HL-60 (cell line): ENCODE results near the gene EFCAB13.

ENCODE experiments used
- DNase-seq, 2 experiments: peaks; one replicate each; pipeline ENCODE4 v3.0.0-alpha.2; 2010 to 2020; ENCODE audit warnings: low read depth in 1 of 2, low spot score in 1 of 2
- H3K27ac ChIP-seq: fragments of 250-450 bp; sonication (Bioruptor Pico); replicated peaks from 2 replicates; pipeline ENCODE4 v1.5.1; 2020; ENCODE audit warnings: mild to moderate bottlenecking, moderate library complexity
- H3K27me3 ChIP-seq: fragments of 250-450 bp; sonication (Bioruptor Pico); 2 replicates; pipeline ENCODE4 v1.5.1; 2021; ENCODE audit warnings: mild to moderate bottlenecking, moderate library complexity; ENCODE audit not compliant: insufficient read depth, poor library complexity, severe bottlenecking
- H3K4me3 ChIP-seq: replicated peaks from 2 replicates; pipeline ENCODE4 v1.5.1; 2011; ENCODE audit warnings: mild to moderate bottlenecking, control low read depth, low read length; ENCODE audit not compliant: insufficient read depth
- GABPA ChIP-seq: IDR thresholded peaks from 2 replicates; pipeline ENCODE4 v1.6.1; 2012; ENCODE audit warnings: low read depth
- POLR2AphosphoS5 ChIP-seq: IDR thresholded peaks from 2 replicates; pipeline ENCODE4 v1.6.1; 2012; ENCODE audit warnings: low read depth
- REST ChIP-seq: IDR thresholded peaks from 2 replicates; pipeline ENCODE4 v1.6.1; 2012; ENCODE audit warnings: low read depth; ENCODE audit not compliant: insufficient replicate concordance
- SPI1 ChIP-seq: IDR thresholded peaks from 2 replicates; pipeline ENCODE4 v1.6.1; 2012; ENCODE audit warnings: low read depth, mild to moderate bottlenecking, borderline replicate concordance
- TF ChIP-seq, protein P1 (sequence below): IDR thresholded peaks from one replicate; pipeline ENCODE4 v1.5.1; 2011; ENCODE audit warnings: low read length, control low read depth, inconsistent platforms; ENCODE audit not compliant: insufficient read depth

The EFCAB13 gene

GRCh38 chr17:47292206-47292605, 31.5 kb upstream of the EFCAB13 start:
- Histone ChIP-seq H3K27me3 (no peaks in the 10 kb centered on the region), H3K27ac (no peak overlapping the region), H3K4me3 (no peak overlapping the region)
- no peak for DNase-seq
- no peak for TF ChIP-seq GABPA
- TF ChIP-seq POLR2AphosphoS5 = no peak
- TF ChIP-seq, protein P1, sequence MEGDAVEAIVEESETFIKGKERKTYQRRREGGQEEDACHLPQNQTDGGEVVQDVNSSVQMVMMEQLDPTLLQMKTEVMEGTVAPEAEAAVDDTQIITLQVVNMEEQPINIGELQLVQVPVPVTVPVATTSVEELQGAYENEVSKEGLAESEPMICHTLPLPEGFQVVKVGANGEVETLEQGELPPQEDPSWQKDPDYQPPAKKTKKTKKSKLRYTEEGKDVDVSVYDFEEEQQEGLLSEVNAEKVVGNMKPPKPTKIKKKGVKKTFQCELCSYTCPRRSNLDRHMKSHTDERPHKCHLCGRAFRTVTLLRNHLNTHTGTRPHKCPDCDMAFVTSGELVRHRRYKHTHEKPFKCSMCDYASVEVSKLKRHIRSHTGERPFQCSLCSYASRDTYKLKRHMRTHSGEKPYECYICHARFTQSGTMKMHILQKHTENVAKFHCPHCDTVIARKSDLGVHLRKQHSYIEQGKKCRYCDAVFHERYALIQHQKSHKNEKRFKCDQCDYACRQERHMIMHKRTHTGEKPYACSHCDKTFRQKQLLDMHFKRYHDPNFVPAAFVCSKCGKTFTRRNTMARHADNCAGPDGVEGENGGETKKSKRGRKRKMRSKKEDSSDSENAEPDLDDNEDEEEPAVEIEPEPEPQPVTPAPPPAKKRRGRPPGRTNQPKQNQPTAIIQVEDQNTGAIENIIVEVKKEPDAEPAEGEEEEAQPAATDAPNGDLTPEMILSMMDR = no peak
- TF ChIP-seq SPI1 = no peak
- TF ChIP-seq REST = no peak

DNA sequence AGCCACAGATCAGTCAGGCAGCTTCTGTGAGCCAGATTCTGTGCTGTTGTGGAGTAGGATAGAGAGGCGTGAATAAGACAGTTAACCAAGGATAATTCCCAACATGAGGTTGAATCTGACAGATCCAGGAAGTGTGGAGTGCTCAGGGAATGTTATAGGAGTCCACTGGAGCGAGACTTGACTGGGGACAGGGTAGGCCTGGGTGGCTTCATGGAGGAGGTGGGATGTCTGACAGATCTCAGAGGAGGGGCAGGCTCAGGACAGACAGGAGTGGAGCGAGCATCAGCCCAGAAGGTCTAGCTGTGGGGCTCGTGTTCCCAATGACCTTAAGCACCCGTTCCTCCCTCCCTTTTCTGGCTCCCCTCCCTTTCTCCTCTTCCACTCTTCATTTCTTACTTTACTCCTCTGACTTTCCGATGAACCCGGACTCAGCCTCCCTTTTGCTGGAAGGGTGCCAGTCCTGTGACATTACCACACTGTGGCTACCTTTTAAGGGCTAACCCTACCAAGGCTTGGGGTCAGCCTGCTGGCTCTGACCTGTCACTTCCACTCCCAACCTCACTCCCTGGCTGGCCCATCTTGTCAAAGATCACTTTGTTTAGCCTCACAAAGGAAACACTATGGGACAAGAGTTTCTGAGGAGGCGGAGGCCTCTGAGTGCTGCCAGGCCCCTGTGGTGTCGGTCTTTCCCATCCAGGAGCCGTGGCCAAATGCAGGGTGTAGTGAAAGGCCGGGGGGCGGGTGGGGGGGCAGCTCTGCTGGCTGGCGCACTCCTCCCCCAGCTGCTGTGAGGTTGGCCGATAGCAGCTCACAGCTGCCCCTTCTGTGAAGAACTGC, 28.5 kb upstream of the EFCAB13 start:
- no peak overlapping the region for H3K27ac ChIP-seq
- H3K27me3 ChIP-seq = no peaks in the 10 kb centered on the region
- no peak for TF ChIP-seq SPI1
- no peak for TF ChIP-seq POLR2AphosphoS5
- no peak for TF ChIP-seq GABPA
- TF ChIP-seq, protein P1 = no peak
- TF ChIP-seq REST = no peak
- DNase-seq = no peak
- H3K4me3 ChIP-seq = no peak overlapping the region

- TF ChIP-seq, protein P1 = no peak
- TF ChIP-seq GABPA (no peak), POLR2AphosphoS5 (no peak), SPI1 (no peak), REST (no peak)
- DNase-seq = no peak
- Histone ChIP-seq H3K27me3 (no peaks in the 10 kb centered on the region), H3K27ac (no peak overlapping the region), H3K4me3 (no peak overlapping the region)
Observed at GRCh38 chr17:47295874-47296255, 27.9 kb upstream of the EFCAB13 start.
